HFFc6 (cell line): ENCODE measurements around the gene C14orf119. TPM values are rescaled to one million over a fixed set of nuclear protein-coding genes. Genes with fewer than 3 reads are reported as not detected.

Source experiments
- DNase-seq: peaks from one replicate; pipeline ENCODE4 v3.0.0-alpha.2; 2018
- H3K27ac Mint-ChIP-seq: 2 replicates; pipeline ENCODE4 v1.8.0; 2020; ENCODE audit warnings: mild to moderate bottlenecking, mixed read lengths
- H3K27me3 Mint-ChIP-seq: 2 replicates; pipeline ENCODE4 v1.8.0; 2021; ENCODE audit warnings: mild to moderate bottlenecking, moderate library complexity, mixed read lengths; ENCODE audit not compliant: insufficient read depth
- H3K36me3 Mint-ChIP-seq: 2 replicates; pipeline ENCODE4 v1.8.0; 2021; ENCODE audit warnings: low read depth, mixed read lengths
- H3K4me1 Mint-ChIP-seq: 2 replicates; pipeline ENCODE4 v1.8.0; 2020; ENCODE audit warnings: low read depth, mixed read lengths
- H3K4me3 Mint-ChIP-seq: 2 replicates; pipeline ENCODE4 v1.8.0; 2020; ENCODE audit warnings: mild to moderate bottlenecking, moderate library complexity, mixed read lengths
- H3K9me3 Mint-ChIP-seq: 2 replicates; pipeline ENCODE4 v1.8.0; 2020; ENCODE audit warnings: mild to moderate bottlenecking, mixed read lengths
- CTCF ChIP-seq: fragments of 200-600 bp; sonication (generic); IDR thresholded peaks from 2 replicates; pipeline ENCODE4 v1.5.0; 2021; ENCODE audit warnings: antibody characterized with exemption, mild to moderate bottlenecking
- total RNA-seq, 6 experiments: library from RNA; stranded (reverse); fragmentation: NEBNext Ultra II Directional; extraction: Animal tissue kit (Norgen Biotek cat#: 25700); gene quantifications; 2 replicates in 1 of 6; 3 replicates in 5 of 6; pipeline ENCODE4 v1.2.3, GENCODE V29; 2021

The C14orf119 gene
- total RNA-seq, 6 experiments from 2014 or later: 85.0 to 117 (median 103) TPM

GRCh38 chr14:23057757-23058653, 37.3 kb upstream of the C14orf119 start:
- Mint-ChIP-seq H3K27ac (peak overlapping the region; percentile 73), H3K27me3 (peaks cover 4% of the 10 kb centered on the region), H3K4me1 (peaks cover 47% of the 10 kb centered on the region), H3K4me3 (peak overlapping the region; percentile 85), H3K9me3 (no peaks in the 10 kb centered on the region), H3K36me3 (peaks cover 17% of the 10 kb centered on the region)
- peak; percentile 99 for TF ChIP-seq CTCF
- peak; percentile 65 for DNase-seq

GRCh38 chr14:23058654-23059504, 36.4 kb upstream of the C14orf119 start:
- Mint-ChIP-seq H3K36me3 (peaks cover 26% of the 10 kb centered on the region), H3K4me3 (no peak overlapping the region), H3K27ac (peak overlapping the region; percentile 73), H3K4me1 (peaks cover 56% of the 10 kb centered on the region), H3K9me3 (no peaks in the 10 kb centered on the region), H3K27me3 (peaks cover 4% of the 10 kb centered on the region)
- TF ChIP-seq CTCF: no peak
- no peak for DNase-seq

DNA sequence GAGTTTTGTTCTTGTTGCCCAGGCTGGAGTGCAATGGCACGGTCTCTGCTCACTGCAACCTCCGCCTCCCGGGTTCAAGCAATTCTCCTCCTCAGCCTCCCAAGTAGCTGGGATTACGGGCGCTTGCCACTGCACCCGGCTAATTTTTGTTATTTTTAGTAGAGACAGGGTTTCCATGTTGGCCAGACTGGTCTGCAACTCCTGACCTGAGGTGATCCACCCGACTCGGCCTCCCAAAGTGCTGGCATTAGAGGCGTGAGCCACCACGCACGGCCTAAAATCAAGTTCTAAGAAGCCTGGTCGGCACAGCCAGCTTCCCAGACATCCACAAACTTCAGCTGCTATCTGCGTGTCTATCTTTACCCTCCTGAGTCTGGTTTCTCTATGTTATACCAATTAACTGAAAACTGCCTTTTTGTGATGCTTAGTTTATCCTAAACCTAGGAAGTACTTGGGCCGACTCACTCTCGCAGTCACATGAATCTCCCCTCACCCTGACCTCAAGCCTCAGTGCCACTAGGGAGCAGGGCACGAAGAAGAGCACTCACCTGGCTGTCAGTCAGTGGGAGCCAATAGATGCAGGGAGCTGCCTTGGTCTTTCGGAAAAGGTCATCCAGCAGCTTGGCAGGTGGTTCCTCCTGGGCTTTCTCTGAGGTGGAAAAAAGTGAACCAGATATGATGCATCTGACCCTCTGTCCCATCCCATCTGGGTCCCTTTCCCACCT, 34.6 kb upstream of the C14orf119 start:
- Mint-ChIP-seq H3K36me3 (peaks cover 34% of the 10 kb centered on the region), H3K4me1 (peaks cover 60% of the 10 kb centered on the region), H3K27ac (peak overlapping the region; percentile 46; the same call in 1 of the 2 replicates), H3K9me3 (no peaks in the 10 kb centered on the region), H3K4me3 (no peak overlapping the region), H3K27me3 (peaks cover 4% of the 10 kb centered on the region)
- DNase-seq: no peak
- no peak for TF ChIP-seq CTCF

DNA sequence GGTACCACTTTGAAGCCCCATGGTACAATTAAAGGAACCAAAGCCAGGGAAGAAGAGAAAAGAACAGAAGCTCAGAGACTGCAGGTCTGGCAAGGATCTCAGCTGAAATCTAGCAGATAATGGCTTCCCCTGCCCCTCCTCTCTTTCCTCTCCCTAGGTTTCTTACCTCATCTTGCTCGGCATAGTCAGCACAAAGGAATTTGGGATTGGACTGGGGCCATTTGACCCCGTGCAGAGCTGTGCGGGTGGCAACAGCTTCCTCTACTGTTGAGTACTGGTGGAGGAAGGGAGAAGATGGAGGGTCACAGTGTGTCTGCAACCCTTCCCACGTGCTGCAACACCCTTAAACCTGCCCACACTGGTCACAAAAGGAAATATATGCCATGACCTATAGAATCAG, 33.3 kb upstream of the C14orf119 start:
- H3K9me3 Mint-ChIP-seq: no peaks in the 10 kb centered on the region
- H3K36me3 Mint-ChIP-seq: peaks cover 38% of the 10 kb centered on the region
- peak overlapping the region; percentile 82 for H3K27ac Mint-ChIP-seq
- no peak; the same call in 1 of the 2 replicates for TF ChIP-seq CTCF
- DNase-seq: peak; percentile 90
- peaks cover 2% of the 10 kb centered on the region for H3K27me3 Mint-ChIP-seq
- H3K4me1 Mint-ChIP-seq: peaks cover 57% of the 10 kb centered on the region
- peak overlapping the region; percentile 48 for H3K4me3 Mint-ChIP-seq

- Mint-ChIP-seq H3K4me3 (no peak overlapping the region), H3K27me3 (peaks cover 2% of the 10 kb centered on the region), H3K27ac (peak overlapping the region; percentile 82), H3K9me3 (no peaks in the 10 kb centered on the region), H3K4me1 (peaks cover 51% of the 10 kb centered on the region), H3K36me3 (peaks cover 42% of the 10 kb centered on the region)
- TF ChIP-seq CTCF: no peak
- DNase-seq: no peak
Observed at GRCh38 chr14:23063601-23064000, 31.7 kb upstream of the C14orf119 start.
